GM18861 (cell line): Measurements from ENCODE around the gene GNAT2.

ENCODE experiments used
- ATAC-seq: cut with Tn5 transposase; IDR thresholded peaks from one replicate; pipeline ENCODE4 v1.9.1; 2021; ENCODE audit not compliant: unreplicated experiment

Gene GNAT2

GRCh38 chr1:109566982-109567381 lies 52.4 kb downstream of the GNAT2 start:
- no peak for ATAC-seq

- no peak for ATAC-seq
Observed at GRCh38 chr1:109565241-109565640, 54.2 kb downstream of the GNAT2 start.

- no peak for ATAC-seq
Observed at GRCh38 chr1:109564194-109564878, 55.1 kb downstream of the GNAT2 start.

GRCh38 chr1:109559995-109560394 lies 59.4 kb downstream of the GNAT2 start:
- no peak for ATAC-seq

GRCh38 chr1:109557520-109557919 lies 61.9 kb downstream of the GNAT2 start:
- ATAC-seq = no peak

GRCh38 chr1:109556563-109556962 lies 62.9 kb downstream of the GNAT2 start:
- ATAC-seq = no peak
